Suprapubic skin (tissue), 4 donors: ENCODE measurements around the gene OLA1.

Source experiments
- POLR2A ChIP-seq, 2 donors: fragments of 450-650 bp; IDR thresholded peaks; one replicate each; pipeline ENCODE4 v1.6.1; 2017; ENCODE audit warnings: antibody characterized with exemption in 2 of 2, mild to moderate bottlenecking in 2 of 2, moderate library complexity in 2 of 2
- POLR2AphosphoS5 ChIP-seq, 3 donors: sonication (generic); formaldehyde crosslinking; IDR thresholded peaks; one replicate each; pipeline ENCODE4 v1.6.1; 2017; ENCODE audit warnings: antibody characterized with exemption in 3 of 3
- TF ChIP-seq, protein P1 (sequence below), 2 donors: fragments of 200-600 bp in 1 of 2; fragments of 450-650 bp in 1 of 2; sonication (generic) in 1 of 2; IDR thresholded peaks; one replicate each; pipeline ENCODE4 v1.5.1; 2016 to 2019; ENCODE audit warnings: antibody characterized with exemption in 2 of 2, mild to moderate bottlenecking in 1 of 2, moderate library complexity in 1 of 2

- TF ChIP-seq POLR2AphosphoS5 (IDR thresholded peaks at IDR 0.05) (no peak), POLR2A (IDR thresholded peaks at IDR 0.05) (no peak)
- TF ChIP-seq, protein P1, sequence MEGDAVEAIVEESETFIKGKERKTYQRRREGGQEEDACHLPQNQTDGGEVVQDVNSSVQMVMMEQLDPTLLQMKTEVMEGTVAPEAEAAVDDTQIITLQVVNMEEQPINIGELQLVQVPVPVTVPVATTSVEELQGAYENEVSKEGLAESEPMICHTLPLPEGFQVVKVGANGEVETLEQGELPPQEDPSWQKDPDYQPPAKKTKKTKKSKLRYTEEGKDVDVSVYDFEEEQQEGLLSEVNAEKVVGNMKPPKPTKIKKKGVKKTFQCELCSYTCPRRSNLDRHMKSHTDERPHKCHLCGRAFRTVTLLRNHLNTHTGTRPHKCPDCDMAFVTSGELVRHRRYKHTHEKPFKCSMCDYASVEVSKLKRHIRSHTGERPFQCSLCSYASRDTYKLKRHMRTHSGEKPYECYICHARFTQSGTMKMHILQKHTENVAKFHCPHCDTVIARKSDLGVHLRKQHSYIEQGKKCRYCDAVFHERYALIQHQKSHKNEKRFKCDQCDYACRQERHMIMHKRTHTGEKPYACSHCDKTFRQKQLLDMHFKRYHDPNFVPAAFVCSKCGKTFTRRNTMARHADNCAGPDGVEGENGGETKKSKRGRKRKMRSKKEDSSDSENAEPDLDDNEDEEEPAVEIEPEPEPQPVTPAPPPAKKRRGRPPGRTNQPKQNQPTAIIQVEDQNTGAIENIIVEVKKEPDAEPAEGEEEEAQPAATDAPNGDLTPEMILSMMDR (IDR thresholded peaks at IDR 0.05) = no peak
Measured at GRCh38 chr2:174062934-174063333, 185.4 kb downstream of the OLA1 start.
